GM03348 (cell line): Measurements from ENCODE around the gene XRRA1.
"Not testable (repeated sequence)": the region's sequence is repeated elsewhere in the genome, so short reads cannot be mapped to it uniquely, and the experiment has no call there.

Experiments used
- DNase-seq: peaks from one replicate; pipeline ENCODE4 v3.0.0; 2012; ENCODE audit warnings: low spot score

Gene XRRA1

GRCh38 chr11:74895340-74896116, 53.4 kb downstream of the XRRA1 start:
- DNase-seq, result no peak

- DNase-seq, result not testable (repeated sequence)
Measured at GRCh38 chr11:74893015-74893414, 55.9 kb downstream of the XRRA1 start.

- DNase-seq, result no peak
Measured at GRCh38 chr11:74877132-74877531, 71.8 kb downstream of the XRRA1 start.

- no peak for DNase-seq
Measured at GRCh38 chr11:74871037-74871436, 77.9 kb downstream of the XRRA1 start.

- DNase-seq, result no peak
Measured at GRCh38 chr11:74870485-74870884, 78.4 kb downstream of the XRRA1 start.

GRCh38 chr11:74866557-74866956, 82.3 kb downstream of the XRRA1 start:
- no peak for DNase-seq

- DNase-seq, result no peak
Measured at GRCh38 chr11:74863410-74863809, 85.5 kb downstream of the XRRA1 start.

- no peak for DNase-seq
Measured at GRCh38 chr11:74860743-74861142, 88.1 kb downstream of the XRRA1 start.

- DNase-seq, result no peak
Measured at GRCh38 chr11:74853223-74853622, 95.7 kb downstream of the XRRA1 start.

- peak; percentile 78 for DNase-seq
Measured at GRCh38 chr11:74849525-74850391, 99.1 kb downstream of the XRRA1 start.

GRCh38 chr11:74847895-74848294, 101.0 kb downstream of the XRRA1 start:
- no peak for DNase-seq

- DNase-seq, result no peak
Measured at GRCh38 chr11:74847395-74847794, 101.5 kb downstream of the XRRA1 start.

- no peak for DNase-seq
Measured at GRCh38 chr11:74846770-74847169, 102.1 kb downstream of the XRRA1 start.

GRCh38 chr11:74845978-74846517, 102.8 kb downstream of the XRRA1 start:
- no peak for DNase-seq

- DNase-seq, result no peak
Measured at GRCh38 chr11:74844865-74845264, 104.0 kb downstream of the XRRA1 start.

GRCh38 chr11:74844072-74844471, 104.8 kb downstream of the XRRA1 start:
- DNase-seq, result no peak

GRCh38 chr11:74842967-74843366, 105.9 kb downstream of the XRRA1 start:
- DNase-seq, result no peak

GRCh38 chr11:74840486-74840885, 108.4 kb downstream of the XRRA1 start:
- DNase-seq, result no peak

GRCh38 chr11:74839971-74840370, 108.9 kb downstream of the XRRA1 start:
- DNase-seq, result no peak

- no peak for DNase-seq
Measured at GRCh38 chr11:74839446-74839845, 109.4 kb downstream of the XRRA1 start.

- DNase-seq, result no peak
Measured at GRCh38 chr11:74838188-74838587, 110.7 kb downstream of the XRRA1 start.

GRCh38 chr11:74837191-74837590, 111.7 kb downstream of the XRRA1 start:
- no peak for DNase-seq

- DNase-seq, result no peak
Measured at GRCh38 chr11:74826901-74827300, 122.0 kb downstream of the XRRA1 start.
